Left cardiac atrium (tissue), 4 donors: ENCODE data around the gene OR4C45. TPM values are rescaled to one million over a fixed set of nuclear protein-coding genes. Genes with fewer than 3 reads are reported as not detected.
"Not testable (repeated sequence)": the region's sequence is repeated elsewhere in the genome, so short reads cannot be mapped to it uniquely, and the experiment has no call there.

Source experiments
- ATAC-seq, 2 donors: fragments of 200-7000 bp; cut with Tn5 transposase; one replicate each; pipeline ENCODE4 v1.9.1; 2020; ENCODE audit warnings: mild to moderate bottlenecking in 2 of 2, moderate library complexity in 2 of 2
- DNase-seq: peaks from one replicate; pipeline ENCODE4 v3.0.0-alpha.2; 2020
- intact Hi-C, 2 donors: fragments of 100-400 bp; cut with DNase I; formaldehyde crosslinking; loops; one replicate each; pipeline versions ENCODE4 v1.14.1 to v1.15.1; 2022 to 2023
- long read RNA-seq: library from polyadenylated mRNA; unstranded; transcript quantifications from one replicate; pipeline ENCODE4 v2.0.0, GENCODE V29; 2021
- total RNA-seq, 2 donors: library from RNA; stranded (reverse); fragmentation: NEBNext Ultra II Directional; extraction: Animal tissue kit (Norgen Biotek cat#: 25700); gene quantifications; one replicate each; pipeline ENCODE4 v1.2.1, GENCODE V29; 2021
- donor health status: DM: no; HTN: yes; CAD: no.
- donor health status: DM: no; HTN: yes; CAD: no; lungs with severe emphysema.
- donor health status: DM: yes; HTN: yes; CAD: no.
- donor health status: Dilated cardiomyopathy.

Gene OR4C45
- total RNA-seq: not detected
- long read RNA-seq: 0 reads

- DNase-seq (no peak), ATAC-seq (no peak)
- intact Hi-C loops: no loop called here
Observed at GRCh38 chr11:50032574-50032973, at the start of gene OR4C45. Gene OR4C45, plus strand, starts transcription at chr11:50032874.

- DNase-seq: peak; percentile 27
- intact Hi-C loops: no loop called here
- ATAC-seq: no peak
Observed at GRCh38 chr11:49995565-49995964, 37.1 kb upstream of the OR4C45 start.

DNA sequence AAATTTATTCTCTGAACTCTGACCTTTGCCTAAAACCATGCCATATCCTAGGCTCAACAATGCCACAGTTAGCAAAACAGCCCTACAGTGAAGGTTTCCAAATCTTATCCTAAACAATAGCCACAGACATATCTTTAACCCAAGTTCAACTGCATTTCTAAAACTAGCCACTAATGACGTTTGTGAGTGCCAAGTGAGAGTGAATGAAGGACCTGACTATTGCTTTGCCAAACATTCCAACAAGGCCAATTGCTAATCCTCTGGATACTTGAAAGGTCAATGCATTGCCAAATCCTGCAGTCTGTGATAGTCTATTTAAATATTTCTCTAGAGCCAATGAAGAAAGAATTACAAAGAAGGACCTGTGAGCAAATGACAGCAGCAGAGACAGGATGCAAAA lies 2.5 kb upstream of the OR4C45 start:
- ATAC-seq: peak in 1 of 2 donors; percentile 59
- DNase-seq: no peak
- intact Hi-C loops: no loop called here

DNA sequence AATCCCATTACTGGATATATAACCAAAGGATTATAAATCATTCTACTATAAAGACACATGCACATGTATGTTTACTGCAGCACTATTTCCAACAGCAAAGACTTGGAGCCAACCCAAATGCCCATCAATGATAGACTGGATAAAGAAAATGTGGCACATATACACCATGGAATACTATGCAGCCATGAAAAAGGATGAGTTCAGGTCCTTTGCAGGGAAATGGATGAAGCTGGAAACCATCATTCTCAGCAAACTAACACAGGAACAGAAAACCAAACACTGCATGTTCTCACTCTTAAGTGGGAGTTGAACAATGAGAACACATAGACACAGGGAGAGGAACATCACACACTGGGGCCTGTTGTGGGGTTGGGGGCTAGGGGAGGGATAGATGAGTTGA lies 3.6 kb downstream of the OR4C45 start:
- intact Hi-C loops, DNase-seq, ATAC-seq: not testable (repeated sequence)

GRCh38 chr11:50037251-50037650 lies 4.6 kb downstream of the OR4C45 start:
- ATAC-seq (no peak), DNase-seq (no peak)
- intact Hi-C loops: no loop called here

DNA sequence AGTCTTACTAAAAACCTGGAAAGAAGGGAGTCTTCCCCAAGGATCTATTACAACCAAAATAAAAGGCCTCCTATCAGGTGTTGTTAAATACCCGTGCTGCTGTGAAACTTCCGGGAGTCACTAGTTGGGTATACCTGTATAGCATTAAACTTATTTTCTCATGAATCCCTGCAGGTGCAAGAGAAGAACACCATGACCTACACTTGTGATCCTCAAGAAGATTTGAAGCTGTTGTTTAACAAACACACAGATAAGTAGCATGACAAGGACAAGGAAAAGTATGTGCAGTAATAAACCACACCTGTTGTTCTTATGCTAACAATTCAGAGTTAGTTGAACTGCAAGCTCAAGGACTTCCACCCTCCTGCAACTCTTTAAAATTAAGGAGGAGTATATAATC lies 12.0 kb downstream of the OR4C45 start:
- ATAC-seq: no peak
- intact Hi-C loops: no loop called here

DNA sequence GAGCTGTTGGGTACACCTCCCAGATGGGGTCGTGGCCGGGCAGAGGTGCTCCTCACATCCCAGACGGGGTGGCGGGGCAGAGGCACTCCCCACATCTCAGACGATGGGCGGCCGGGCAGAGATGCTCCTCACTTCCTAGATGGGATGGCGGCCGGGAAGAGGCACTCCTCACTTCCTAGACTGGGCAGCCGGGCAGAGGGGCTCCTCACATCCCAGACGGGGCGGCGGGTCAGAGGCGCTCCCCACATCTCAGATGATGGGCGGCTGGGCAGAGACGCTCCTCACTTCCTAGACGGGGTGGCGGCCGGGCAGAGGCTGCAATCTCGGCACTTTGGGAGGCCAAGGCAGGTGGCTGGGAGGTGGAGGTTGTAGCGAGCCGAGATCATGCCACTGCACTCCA lies 30.4 kb downstream of the OR4C45 start:
- intact Hi-C loops, DNase-seq, ATAC-seq: not testable (repeated sequence)

More for the DNA sequence above, 12.0 kb downstream of the OR4C45 start:
- no peak for DNase-seq

- ATAC-seq (no peak), DNase-seq (no peak)
- intact Hi-C loops: no loop called here
Observed at GRCh38 chr11:50070389-50070788, 37.7 kb downstream of the OR4C45 start.

DNA sequence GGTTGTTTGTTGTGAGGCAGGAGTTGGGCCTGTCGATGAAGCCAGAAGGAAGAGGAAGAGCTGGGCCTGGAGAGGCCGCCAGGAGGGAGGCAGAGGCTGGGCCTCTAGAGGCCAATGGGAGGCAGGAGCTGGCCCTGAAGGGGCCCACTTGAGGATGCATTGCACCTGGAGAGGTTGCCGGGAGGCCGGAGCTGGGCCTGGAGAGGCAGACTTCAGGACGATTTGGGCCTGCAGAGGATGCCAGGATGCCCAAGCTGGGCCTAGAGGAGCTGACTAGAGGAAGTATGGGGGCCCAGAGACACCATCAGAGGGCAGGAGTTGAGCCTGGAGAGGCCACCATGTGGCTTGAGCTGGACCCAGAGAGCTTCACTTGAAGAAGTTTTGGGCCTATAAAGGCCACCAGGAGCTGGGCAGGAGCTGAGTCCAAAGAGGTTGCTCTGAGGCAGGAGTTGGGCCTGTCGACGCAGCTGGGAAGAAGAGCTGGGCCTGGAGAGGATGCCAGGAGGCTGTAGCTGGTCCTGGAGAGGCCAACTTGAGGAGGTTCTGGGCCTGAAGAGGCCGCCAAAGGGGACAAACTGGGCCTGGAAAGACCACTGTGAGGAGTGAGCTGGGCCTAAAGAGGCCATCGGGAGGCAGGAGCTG lies 39.0 kb downstream of the OR4C45 start:
- DNase-seq: no peak
- intact Hi-C loops: no loop called here
- no peak for ATAC-seq

DNA sequence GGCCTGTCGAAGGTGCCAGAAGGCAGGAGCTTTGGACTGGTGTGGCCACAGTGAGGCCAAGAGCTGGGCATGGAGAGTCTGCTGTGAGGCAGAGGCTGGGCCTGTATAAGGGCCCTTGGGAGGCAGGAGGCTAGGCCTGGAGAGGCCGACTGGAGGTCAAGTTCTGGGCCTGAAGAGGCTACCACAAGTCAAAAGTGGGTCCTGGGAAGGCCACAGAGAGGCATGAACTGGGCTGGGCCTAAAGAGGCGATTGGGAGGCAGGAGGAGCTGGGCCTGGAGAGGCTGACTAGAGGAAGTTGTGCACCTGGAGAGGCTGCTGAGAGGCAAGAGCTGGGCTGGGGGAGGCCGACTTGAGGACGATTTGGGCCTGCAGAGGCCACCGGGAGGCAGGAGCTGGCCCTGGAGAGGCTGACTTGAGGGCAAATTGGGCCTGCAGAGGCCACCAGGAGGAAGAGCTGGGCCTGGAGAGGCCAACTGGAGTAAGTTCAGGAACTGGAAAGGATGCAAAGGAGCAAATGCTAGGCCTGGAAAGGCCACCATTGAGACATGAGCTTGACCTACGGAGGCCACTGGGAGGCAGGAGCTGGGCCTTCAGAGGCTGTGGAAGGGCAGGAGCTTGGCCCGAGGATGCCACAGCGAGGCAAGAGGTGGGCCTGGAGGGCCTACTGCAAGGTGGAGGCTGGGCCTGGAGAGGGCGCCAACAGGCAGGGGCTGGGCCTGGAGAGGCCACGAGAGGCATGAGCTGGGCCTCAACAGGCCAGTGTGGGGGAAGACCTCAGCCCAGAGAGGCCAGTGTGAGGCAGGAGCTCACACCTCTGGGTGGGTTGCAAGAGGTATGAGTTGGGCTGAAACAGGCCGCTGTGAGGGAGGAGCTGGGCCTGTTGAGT lies 39.8 kb downstream of the OR4C45 start:
- intact Hi-C loops: no loop called here
- no peak for DNase-seq
- ATAC-seq: no peak

GRCh38 chr11:50073113-50074105 lies 40.7 kb downstream of the OR4C45 start:
- DNase-seq (no peak), ATAC-seq (no peak)
- intact Hi-C loops: no loop called here

- no peak for ATAC-seq
- DNase-seq: no peak
Observed at GRCh38 chr11:50074161-50074560, 41.5 kb downstream of the OR4C45 start.

GRCh38 chr11:50075856-50076255 lies 43.2 kb downstream of the OR4C45 start:
- intact Hi-C loops: no loop called here
- DNase-seq (no peak), ATAC-seq (peak in 1 of 2 donors; percentile 12)

More at GRCh38 chr11:50074161-50074560, 41.5 kb downstream of the OR4C45 start:
- intact Hi-C loops: no loop called here

- no peak for DNase-seq
- intact Hi-C loops: no loop called here
- no peak for ATAC-seq
Observed at GRCh38 chr11:50077526-50077925, 44.9 kb downstream of the OR4C45 start.

- DNase-seq (no peak), ATAC-seq (no peak)
- intact Hi-C loops: no loop called here
Observed at GRCh38 chr11:50078001-50078400, 45.3 kb downstream of the OR4C45 start.

DNA sequence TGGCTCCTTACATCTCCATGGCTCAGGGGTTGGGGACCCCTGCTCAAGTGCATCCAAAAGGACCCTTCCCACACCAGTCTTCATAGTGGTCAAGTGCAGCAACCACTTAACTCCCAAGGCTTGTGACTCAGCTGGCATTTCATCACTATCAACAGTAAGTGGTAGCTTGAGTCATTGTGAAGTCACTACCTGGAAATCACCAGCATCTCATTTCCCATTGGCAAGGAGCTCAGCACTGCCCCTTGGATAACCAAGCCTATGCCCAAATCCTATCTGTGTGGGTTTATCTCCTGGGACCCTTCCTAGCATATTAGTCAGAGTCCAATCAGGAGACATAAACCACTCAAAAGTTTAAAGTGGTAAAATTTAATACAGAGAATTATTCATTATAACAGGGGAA lies 46.3 kb downstream of the OR4C45 start:
- ATAC-seq, DNase-seq, intact Hi-C loops: not testable (repeated sequence)

DNA sequence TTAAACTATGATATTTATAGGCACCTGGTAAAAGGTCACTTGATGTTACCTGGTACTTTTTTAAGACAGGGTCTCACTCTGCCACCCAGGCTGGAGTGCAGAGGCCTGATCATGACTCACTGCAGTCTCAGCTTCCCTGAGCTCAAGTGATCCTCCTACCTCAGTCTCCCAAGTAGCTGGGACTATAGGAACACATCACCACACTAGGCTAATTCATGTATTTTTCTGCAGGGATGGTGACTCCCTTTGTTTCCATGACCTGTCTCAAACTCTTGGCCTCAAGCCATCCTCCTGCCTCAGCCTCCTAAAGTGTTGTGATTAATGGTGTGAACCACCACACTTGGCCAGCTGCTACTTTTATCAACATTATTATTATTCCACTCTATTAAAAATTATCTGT lies 47.6 kb downstream of the OR4C45 start:
- ATAC-seq (no peak), DNase-seq (no peak)
- intact Hi-C loops: no loop called here
